Measurements from ENCODE around the gene RAB33B. TPM values are rescaled to one million over a fixed set of nuclear protein-coding genes. Genes with fewer than 3 reads are reported as not detected.

The RAB33B gene
- polyA plus RNA-seq, 1 donor from 2014 or later: 8.4 TPM

DNA sequence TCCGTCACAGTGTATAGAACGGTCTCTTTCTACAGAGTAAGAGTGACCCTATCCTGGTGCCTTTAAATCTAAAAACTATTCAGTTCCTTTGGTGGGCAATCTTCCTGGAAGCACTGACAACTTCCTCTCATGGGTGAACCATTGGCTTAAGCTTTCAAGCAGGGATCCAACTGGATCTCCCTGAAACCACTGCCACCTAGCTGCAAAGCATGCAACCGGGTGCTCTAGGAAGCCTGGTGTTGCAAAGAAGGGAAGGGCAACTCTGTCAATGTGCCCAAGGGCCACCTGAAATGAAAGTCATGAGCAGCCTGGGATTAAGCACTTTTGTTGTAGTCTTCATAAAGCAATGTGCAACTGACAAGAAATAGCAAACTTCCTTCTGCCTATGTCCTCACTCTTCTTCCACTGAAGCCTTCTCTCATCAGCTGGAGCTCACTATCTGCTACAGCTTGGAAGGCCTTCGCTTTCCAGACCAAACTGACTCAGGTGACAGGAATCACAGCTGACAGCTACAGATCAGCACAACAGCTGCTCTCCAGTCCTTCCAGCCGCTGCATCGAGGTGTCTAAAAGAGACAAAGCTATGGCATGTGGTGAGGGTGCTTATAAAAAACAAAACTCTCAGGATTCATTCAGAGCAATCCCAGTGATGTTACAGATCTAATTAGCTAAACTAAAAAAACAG lies 55.9 kb downstream of the RAB33B start:
- Mint-ChIP-seq H3K9me3 (no peaks in the 10 kb centered on the region), H3K27ac (peak overlapping the region in 1 of 3 donors; percentile 39), H3K27me3 (no peaks in the 10 kb centered on the region), H3K36me3 (peaks cover 2% of the 10 kb centered on the region), H3K4me1 (peaks cover 0 to 2% (median 0%) of the 10 kb centered on the region in 3 donors), H3K4me3 (no peak overlapping the region)

DNA sequence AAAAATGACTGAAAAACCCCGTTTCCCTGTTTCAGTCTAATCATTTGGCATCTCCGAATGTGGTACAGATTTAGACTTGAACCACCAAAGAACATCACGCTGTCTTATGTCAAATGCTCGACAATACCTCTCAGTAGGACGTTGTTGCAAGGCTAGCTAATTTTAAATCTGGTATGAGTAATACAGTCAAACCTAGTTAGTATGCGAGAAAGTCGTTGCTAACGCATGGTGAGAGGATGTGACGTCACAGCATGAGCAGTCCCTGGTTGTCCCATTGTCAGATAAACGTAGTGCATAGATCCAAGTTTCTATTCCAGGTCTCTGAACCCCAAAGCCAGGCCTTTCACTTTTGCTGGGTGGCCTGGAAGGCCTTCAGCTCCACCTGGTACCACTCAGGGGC lies 57.4 kb downstream of the RAB33B start:
- Mint-ChIP-seq H3K36me3 (peaks cover 5% of the 10 kb centered on the region), H3K9me3 (no peaks in the 10 kb centered on the region), H3K27ac (no peak overlapping the region), H3K4me3 (no peak overlapping the region), H3K27me3 (no peaks in the 10 kb centered on the region), H3K4me1 (peaks cover 0 to 2% (median 0%) of the 10 kb centered on the region in 3 donors)

- H3K27ac Mint-ChIP-seq: no peak overlapping the region
- H3K27me3 Mint-ChIP-seq: no peaks in the 10 kb centered on the region
- no peaks in the 10 kb centered on the region for H3K4me1 Mint-ChIP-seq
- no peak overlapping the region for H3K4me3 Mint-ChIP-seq
- no peaks in the 10 kb centered on the region for H3K9me3 Mint-ChIP-seq
- peaks cover 12% of the 10 kb centered on the region for H3K36me3 Mint-ChIP-seq
These were observed 60.6 kb downstream of the RAB33B start for GRCh38 chr4:139514382-139515059.

GRCh38 chr4:139515531-139515958 lies 61.6 kb downstream of the RAB33B start:
- peaks cover 12% of the 10 kb centered on the region for H3K36me3 Mint-ChIP-seq

GRCh38 chr4:139521754-139522401 lies 68.0 kb downstream of the RAB33B start:
- Mint-ChIP-seq H3K36me3 (peaks cover 18% of the 10 kb centered on the region), H3K27me3 (no peaks in the 10 kb centered on the region), H3K9me3 (no peaks in the 10 kb centered on the region), H3K4me1 (peaks cover 6 to 12% (median 10%) of the 10 kb centered on the region in 3 donors), H3K27ac (no peak overlapping the region), H3K4me3 (peak overlapping the region in 1 of 4 donors; percentile 33)

More at GRCh38 chr4:139515531-139515958, 61.6 kb downstream of the RAB33B start:
- Mint-ChIP-seq H3K27ac (no peak overlapping the region), H3K9me3 (no peaks in the 10 kb centered on the region), H3K4me1 (no peaks in the 10 kb centered on the region), H3K4me3 (no peak overlapping the region), H3K27me3 (no peaks in the 10 kb centered on the region)

DNA sequence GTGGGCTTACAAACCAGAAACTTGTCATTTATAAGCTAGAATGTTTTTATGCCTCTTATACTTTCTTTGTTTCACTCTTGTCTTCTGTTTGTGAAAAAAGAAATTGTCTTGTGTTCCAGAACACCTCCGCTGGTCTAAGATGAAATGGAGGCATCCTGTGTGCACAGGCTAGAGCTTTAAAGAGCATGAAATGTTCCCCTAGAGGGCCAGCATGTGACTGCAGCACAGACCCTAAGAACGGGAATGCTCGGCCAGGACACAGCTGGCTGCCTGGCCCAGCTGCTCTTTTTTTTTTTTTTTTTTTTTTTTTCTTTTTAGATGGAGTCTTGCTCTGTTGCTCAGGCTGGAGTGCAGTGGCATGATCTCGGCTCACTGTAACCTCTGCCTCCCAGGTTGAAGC lies 68.5 kb downstream of the RAB33B start:
- Mint-ChIP-seq H3K4me3 (no peak overlapping the region), H3K9me3 (no peaks in the 10 kb centered on the region), H3K4me1 (peaks cover 6 to 12% (median 10%) of the 10 kb centered on the region in 3 donors), H3K27ac (no peak overlapping the region), H3K27me3 (no peaks in the 10 kb centered on the region), H3K36me3 (peaks cover 17% of the 10 kb centered on the region)

DNA sequence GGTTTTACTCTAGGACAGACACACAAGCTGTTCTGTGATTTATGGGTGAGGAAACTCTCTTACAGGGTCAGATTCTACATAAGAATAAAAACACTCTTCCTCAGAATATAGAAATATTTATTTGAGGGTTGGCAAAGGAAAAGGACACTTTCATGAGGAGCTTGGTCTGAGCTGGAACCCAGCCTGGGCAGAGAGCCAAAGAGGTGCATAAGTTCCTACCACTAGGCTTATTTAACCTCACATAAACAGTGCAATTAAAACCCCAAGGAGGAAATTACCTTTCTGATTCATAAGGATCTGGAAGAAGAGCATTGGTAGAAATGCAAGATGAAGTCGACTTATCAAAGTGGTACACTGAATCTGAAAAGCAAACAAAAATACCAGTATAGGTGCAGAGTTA lies 69.2 kb downstream of the RAB33B start:
- Mint-ChIP-seq H3K36me3 (peaks cover 14% of the 10 kb centered on the region), H3K9me3 (no peaks in the 10 kb centered on the region), H3K4me1 (peaks cover 6 to 12% (median 10%) of the 10 kb centered on the region in 3 donors), H3K27me3 (no peaks in the 10 kb centered on the region), H3K4me3 (no peak overlapping the region), H3K27ac (no peak overlapping the region)

- no peak overlapping the region for H3K4me3 Mint-ChIP-seq
- peaks cover 12% of the 10 kb centered on the region for H3K36me3 Mint-ChIP-seq
- H3K27ac Mint-ChIP-seq: no peak overlapping the region
- no peaks in the 10 kb centered on the region for H3K27me3 Mint-ChIP-seq
- peaks cover 6 to 12% (median 10%) of the 10 kb centered on the region in 3 donors for H3K4me1 Mint-ChIP-seq
- no peaks in the 10 kb centered on the region for H3K9me3 Mint-ChIP-seq
These were observed 70.2 kb downstream of the RAB33B start for GRCh38 chr4:139524062-139524631.

DNA sequence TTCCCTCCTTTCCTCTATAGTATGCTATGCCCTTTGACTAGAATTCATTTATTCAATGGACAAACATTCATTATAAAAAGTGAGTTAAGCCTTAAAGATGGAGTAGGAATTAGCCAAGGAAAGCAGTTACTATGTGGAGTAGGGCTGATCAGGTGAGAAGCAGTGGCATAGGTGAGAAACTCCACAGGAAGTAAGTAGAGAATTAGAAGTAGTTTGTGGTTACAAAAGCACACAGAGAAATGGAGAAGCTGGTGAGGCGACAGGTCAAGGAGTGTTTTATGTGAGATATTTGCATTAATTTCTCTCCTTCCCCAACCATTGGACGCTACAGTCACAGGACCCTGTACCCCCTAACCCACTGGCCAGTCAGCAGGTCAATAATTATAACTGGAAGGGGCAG lies 71.5 kb downstream of the RAB33B start:
- Mint-ChIP-seq H3K27ac (no peak overlapping the region), H3K36me3 (peaks cover 12% of the 10 kb centered on the region), H3K27me3 (no peaks in the 10 kb centered on the region), H3K9me3 (no peaks in the 10 kb centered on the region), H3K4me3 (peak overlapping the region in 1 of 4 donors; percentile 28), H3K4me1 (peaks cover 6 to 12% (median 10%) of the 10 kb centered on the region in 3 donors)

Other genes starting within 250 kb of the RAB33B start
- 0.19 TPM for gene MGARP, start 173.9 kb upstream of the RAB33B start, polyA plus RNA-seq
- gene NAA15, start 152.6 kb upstream of the RAB33B start, polyA plus RNA-seq: 38.9 TPM
- 107 TPM for gene NDUFC1, start 151.6 kb upstream of the RAB33B start, polyA plus RNA-seq
- 2.0 TPM for gene SETD7, start 102.1 kb downstream of the RAB33B start, polyA plus RNA-seq
- gene MGST2, start 211.7 kb downstream of the RAB33B start, polyA plus RNA-seq: 2.0 TPM